ENCODE measurements around the gene SFXN3. TPM values are rescaled to one million over a fixed set of nuclear protein-coding genes. Genes with fewer than 3 reads are reported as not detected.

Gene SFXN3
- total RNA-seq, 1 experiment from 2014 or later: 52.4 TPM

- H3K4me1 ChIP-seq (replicated peaks): peaks cover 58% of the 10 kb centered on the region
- DNase-seq (ENCODE audit: low read depth in 1 of 2, low spot score in 2 of 2): no peak
- no peaks in the 10 kb centered on the region for H3K27me3 ChIP-seq (replicated peaks)
- H3K9me3 ChIP-seq (replicated peaks): no peaks in the 10 kb centered on the region
- H3K27ac ChIP-seq: no peak overlapping the region
- peaks cover 63% of the 10 kb centered on the region for H3K36me3 ChIP-seq
- no peak overlapping the region for H3K4me3 ChIP-seq
Measured at GRCh38 chr10:101005869-101006567, 25.0 kb upstream of the SFXN3 start.

DNA sequence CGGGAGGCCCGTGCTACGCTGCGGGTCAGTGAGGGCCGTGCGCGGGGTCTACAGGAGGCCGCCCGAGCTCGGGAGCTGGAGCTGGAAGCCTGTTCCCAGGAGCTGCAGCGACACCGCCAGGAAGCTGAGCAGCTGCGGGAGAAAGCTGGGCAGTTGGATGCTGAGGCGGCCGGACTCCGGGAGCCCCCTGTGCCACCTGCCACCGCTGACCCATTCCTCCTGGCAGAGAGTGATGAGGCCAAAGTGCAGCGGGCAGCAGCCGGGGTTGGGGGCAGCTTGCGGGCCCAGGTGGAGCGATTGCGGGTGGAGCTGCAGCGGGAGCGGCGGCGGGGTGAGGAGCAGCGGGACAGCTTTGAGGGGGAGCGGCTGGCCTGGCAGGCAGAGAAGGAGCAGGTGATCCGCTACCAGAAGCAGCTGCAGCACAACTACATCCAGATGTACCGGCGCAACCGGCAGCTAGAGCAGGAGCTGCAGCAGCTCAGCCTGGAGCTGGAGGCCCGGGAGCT is 24.4 kb upstream of the SFXN3 start:
- Histone ChIP-seq H3K27ac (no peak overlapping the region), H3K36me3 (peaks cover 63% of the 10 kb centered on the region), H3K27me3 (replicated peaks) (no peaks in the 10 kb centered on the region), H3K9me3 (replicated peaks) (no peaks in the 10 kb centered on the region), H3K4me1 (replicated peaks) (peaks cover 58% of the 10 kb centered on the region), H3K4me3 (no peak overlapping the region)
- DNase-seq (ENCODE audit: low read depth in 1 of 2, low spot score in 2 of 2): no peak

DNA sequence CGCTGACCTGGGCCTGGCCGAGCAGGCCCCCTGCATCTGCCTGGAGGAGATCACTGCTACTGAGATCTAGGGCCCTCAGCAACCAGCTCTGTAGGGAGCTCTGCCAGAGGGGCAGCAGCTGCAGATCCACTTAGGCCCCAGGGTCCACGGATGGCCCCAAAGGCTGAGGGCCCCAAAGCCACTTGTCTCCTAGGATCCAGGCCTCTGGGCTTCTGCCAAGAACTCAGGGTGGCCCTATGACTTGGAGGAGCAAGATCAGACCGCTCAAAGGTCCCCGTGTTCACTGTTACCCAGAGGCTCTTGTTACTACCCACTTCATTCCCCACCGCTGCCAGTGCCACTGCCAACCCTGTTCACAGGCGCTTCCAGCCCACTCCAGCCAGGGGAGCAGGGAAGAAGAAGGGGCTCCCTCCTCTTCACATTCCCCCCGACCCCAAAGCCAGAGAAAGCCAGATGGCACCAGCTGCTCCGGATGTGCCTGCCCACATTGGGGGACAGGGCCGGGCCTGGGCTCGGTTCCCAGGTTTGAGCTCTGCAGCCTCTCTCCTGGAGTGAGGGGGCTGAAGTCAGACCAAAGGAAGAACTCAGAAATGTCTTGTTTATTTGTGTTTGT is 23.8 kb upstream of the SFXN3 start:
- Histone ChIP-seq H3K4me1 (replicated peaks) (peaks cover 58% of the 10 kb centered on the region), H3K4me3 (no peak overlapping the region), H3K27ac (peak overlapping the region; percentile 3; the same call in 1 of the 2 replicates), H3K27me3 (replicated peaks) (no peaks in the 10 kb centered on the region), H3K36me3 (peaks cover 57% of the 10 kb centered on the region), H3K9me3 (replicated peaks) (no peaks in the 10 kb centered on the region)
- DNase-seq (ENCODE audit: low read depth in 1 of 2, low spot score in 2 of 2): peak in 1 of 2 experiments; percentile 57

- Histone ChIP-seq H3K36me3 (peaks cover 47% of the 10 kb centered on the region), H3K4me3 (no peak overlapping the region), H3K4me1 (replicated peaks) (peaks cover 65% of the 10 kb centered on the region), H3K9me3 (replicated peaks) (no peaks in the 10 kb centered on the region), H3K27ac (peak overlapping the region; percentile 32; the same call in 1 of the 2 replicates), H3K27me3 (replicated peaks) (no peaks in the 10 kb centered on the region)
- no peak for DNase-seq (ENCODE audit: low read depth in 1 of 2, low spot score in 2 of 2)
Measured at GRCh38 chr10:101007915-101008822, 22.9 kb upstream of the SFXN3 start.

- H3K27me3 ChIP-seq (replicated peaks): no peaks in the 10 kb centered on the region
- no peak overlapping the region for H3K27ac ChIP-seq
- H3K4me1 ChIP-seq (replicated peaks): peaks cover 73% of the 10 kb centered on the region
- no peak overlapping the region for H3K4me3 ChIP-seq
- H3K36me3 ChIP-seq: peaks cover 40% of the 10 kb centered on the region
- no peak for DNase-seq (ENCODE audit: low read depth in 1 of 2, low spot score in 2 of 2)
- H3K9me3 ChIP-seq (replicated peaks): no peaks in the 10 kb centered on the region
Measured at GRCh38 chr10:101008823-101009423, 22.1 kb upstream of the SFXN3 start.

GRCh38 chr10:101010329-101010728 is 20.7 kb upstream of the SFXN3 start:
- Histone ChIP-seq H3K4me3 (no peak overlapping the region), H3K27me3 (replicated peaks) (no peaks in the 10 kb centered on the region), H3K36me3 (peaks cover 26% of the 10 kb centered on the region), H3K4me1 (replicated peaks) (peaks cover 85% of the 10 kb centered on the region), H3K9me3 (replicated peaks) (no peaks in the 10 kb centered on the region), H3K27ac (no peak overlapping the region)
- DNase-seq (ENCODE audit: low read depth in 1 of 2, low spot score in 2 of 2): no peak

DNA sequence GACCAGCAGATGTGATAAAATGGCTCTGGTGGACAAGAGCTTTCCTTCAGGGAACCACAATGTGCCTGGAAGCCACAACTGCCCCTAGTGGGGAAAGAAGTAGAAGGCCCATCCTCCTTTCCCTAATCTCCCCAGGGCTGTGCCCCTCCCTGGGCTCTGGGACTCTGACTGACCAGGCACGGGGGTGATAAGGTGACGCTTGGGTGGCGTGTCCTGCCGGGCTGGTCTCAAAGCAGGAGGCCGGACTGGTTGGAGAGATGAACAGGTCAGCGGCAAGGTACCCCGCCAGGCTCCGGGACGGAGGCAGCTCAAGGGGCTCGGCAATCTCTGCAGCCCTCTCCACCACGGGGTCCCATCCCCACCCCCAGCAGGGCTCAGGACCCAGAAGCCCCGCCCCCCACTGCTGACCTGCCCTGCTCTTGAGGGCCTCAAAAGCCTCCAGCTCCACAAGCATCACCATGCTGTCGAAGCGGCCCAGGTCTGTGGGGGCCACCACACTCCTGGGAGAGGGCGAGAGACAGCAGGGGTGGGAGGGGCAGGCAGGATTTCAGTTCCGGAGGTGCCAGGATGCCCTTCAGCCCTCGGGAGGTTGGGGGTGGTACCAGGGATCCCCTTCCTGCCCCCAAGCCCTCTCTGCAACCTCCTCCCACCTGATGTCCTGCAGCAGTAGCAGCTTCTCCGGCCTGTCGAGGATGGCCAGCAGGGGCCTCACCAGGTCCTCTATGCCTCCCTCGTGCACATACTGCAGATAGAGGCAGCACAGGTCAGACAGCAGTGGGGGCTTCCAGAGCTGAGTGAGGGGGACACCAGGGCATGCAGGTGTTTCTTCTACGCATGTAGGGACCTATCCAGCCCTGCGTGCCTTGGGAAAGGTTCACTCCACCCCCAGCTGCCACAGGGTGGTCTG is 19.3 kb upstream of the SFXN3 start:
- DNase-seq (ENCODE audit: low read depth in 1 of 2, low spot score in 2 of 2): no peak
- Histone ChIP-seq H3K36me3 (peaks cover 11% of the 10 kb centered on the region), H3K4me3 (no peak overlapping the region), H3K27me3 (replicated peaks) (no peaks in the 10 kb centered on the region), H3K9me3 (replicated peaks) (no peaks in the 10 kb centered on the region), H3K27ac (no peak overlapping the region), H3K4me1 (replicated peaks) (peaks cover 79% of the 10 kb centered on the region)

- no peaks in the 10 kb centered on the region for H3K27me3 ChIP-seq (replicated peaks)
- no peak overlapping the region for H3K4me3 ChIP-seq
- H3K9me3 ChIP-seq (replicated peaks): no peaks in the 10 kb centered on the region
- peaks cover 69% of the 10 kb centered on the region for H3K4me1 ChIP-seq (replicated peaks)
- no peak overlapping the region for H3K27ac ChIP-seq
- DNase-seq (ENCODE audit: low read depth in 1 of 2, low spot score in 2 of 2): peak; percentile 97 to 98
- peaks cover 4% of the 10 kb centered on the region; the same call in 1 of the 2 replicates for H3K36me3 ChIP-seq
Measured at GRCh38 chr10:101012525-101013364, 18.3 kb upstream of the SFXN3 start.

DNA sequence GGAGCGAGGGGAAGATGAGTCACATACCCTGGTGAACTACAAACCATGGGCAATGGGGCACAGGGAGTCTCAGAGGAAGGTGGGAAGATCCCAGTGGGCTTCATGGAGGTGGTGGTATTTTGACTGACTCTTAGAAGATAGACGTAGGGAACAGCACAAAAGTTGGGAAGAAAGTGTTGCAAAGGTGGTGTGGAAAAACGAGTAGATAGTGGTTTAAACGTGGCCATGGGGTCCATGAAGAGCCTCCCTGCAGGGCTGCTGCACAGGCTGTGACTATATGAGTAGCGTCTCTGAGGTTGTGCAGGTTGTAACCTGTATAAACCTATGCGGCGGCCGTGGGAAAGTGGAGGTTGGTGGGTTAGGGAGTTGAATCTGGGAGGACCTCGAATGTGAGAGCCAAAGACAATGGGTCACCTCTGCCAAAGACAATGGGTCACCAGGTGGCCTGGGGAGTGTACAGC is 17.6 kb upstream of the SFXN3 start:
- Histone ChIP-seq H3K36me3 (no peaks in the 10 kb centered on the region), H3K27ac (peak overlapping the region; percentile 11; the same call in 1 of the 2 replicates), H3K9me3 (replicated peaks) (no peaks in the 10 kb centered on the region), H3K27me3 (replicated peaks) (no peaks in the 10 kb centered on the region), H3K4me3 (no peak overlapping the region), H3K4me1 (replicated peaks) (peaks cover 63% of the 10 kb centered on the region)
- no peak for DNase-seq (ENCODE audit: low read depth in 1 of 2, low spot score in 2 of 2)

DNA sequence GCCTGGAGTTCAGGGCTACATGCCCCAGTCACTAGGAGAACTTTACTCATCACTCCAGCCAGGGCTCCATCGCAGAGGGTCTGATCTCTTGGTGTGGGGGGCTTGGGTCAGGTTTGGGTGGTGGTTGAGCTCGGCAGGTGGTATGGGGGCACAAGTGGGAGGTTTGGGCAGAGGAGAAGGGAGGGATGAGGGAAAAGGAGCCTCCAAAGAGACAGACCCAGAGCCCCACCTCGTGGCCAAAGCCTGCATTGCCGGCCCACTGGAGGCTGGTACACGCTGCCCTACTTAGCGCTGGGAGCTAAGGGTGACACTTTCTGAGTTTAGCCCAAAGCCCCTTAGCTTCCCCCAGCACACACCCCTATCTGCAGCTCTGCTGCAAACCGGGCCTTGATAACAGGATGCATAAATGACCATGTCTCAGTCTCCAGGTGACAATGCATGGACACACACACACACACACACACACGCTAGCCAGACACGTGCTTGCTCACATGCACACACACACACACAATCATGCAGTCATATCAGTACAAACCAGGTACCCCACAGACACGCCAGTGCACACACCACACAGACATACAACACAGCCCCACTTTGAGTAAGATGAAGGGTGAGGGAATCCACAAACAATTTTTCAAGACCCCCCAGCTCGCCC is 16.7 kb upstream of the SFXN3 start:
- Histone ChIP-seq H3K4me1 (replicated peaks) (peaks cover 61% of the 10 kb centered on the region), H3K27ac (no peak overlapping the region)
- DNase-seq (ENCODE audit: low read depth in 1 of 2, low spot score in 2 of 2): peak; percentile 79 to 84

DNA sequence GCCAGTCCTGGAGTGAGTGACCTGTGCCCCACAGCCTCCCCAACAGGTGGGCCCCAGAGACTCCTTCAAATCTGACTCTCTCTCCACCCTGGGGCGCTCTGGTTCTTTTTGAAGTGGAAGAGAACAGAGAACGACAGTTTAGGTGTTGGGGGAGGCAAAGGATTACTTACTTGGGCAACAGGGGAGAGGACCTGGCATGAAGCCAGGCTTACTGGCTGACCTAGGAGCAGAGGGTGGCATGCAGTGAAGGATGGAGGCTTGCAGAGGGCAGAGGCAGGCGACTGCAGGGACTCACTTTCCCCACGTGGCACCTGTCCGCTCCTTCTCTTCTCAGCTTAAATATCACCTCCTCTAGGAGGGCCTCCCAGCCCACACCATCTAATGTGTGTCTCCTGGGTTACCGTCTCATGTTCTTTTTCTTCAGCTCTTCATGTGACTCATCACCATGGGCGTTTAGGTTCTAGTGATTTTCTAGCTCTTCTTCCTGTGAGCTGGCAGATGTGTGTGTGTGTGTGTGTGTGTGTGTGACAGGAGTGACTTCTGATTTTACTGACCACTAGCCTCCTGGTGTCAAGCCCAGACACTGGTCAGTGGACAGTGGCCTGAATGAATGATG is 16.0 kb upstream of the SFXN3 start:
- DNase-seq (ENCODE audit: low read depth in 1 of 2, low spot score in 2 of 2): peak; percentile 57 to 69
- no peak overlapping the region for H3K27ac ChIP-seq
- no peaks in the 10 kb centered on the region for H3K27me3 ChIP-seq (replicated peaks)
- no peak overlapping the region for H3K4me3 ChIP-seq
- H3K9me3 ChIP-seq (replicated peaks): no peaks in the 10 kb centered on the region
- no peaks in the 10 kb centered on the region for H3K36me3 ChIP-seq
- peaks cover 57% of the 10 kb centered on the region for H3K4me1 ChIP-seq (replicated peaks)

More for the DNA sequence above, 16.7 kb upstream of the SFXN3 start:
- no peaks in the 10 kb centered on the region for H3K27me3 ChIP-seq (replicated peaks)
- H3K36me3 ChIP-seq: no peaks in the 10 kb centered on the region
- no peaks in the 10 kb centered on the region for H3K9me3 ChIP-seq (replicated peaks)
- no peak overlapping the region for H3K4me3 ChIP-seq

Data from SJSA1 (cell line).